Measurements from ENCODE around the gene APOL1. TPM values are rescaled to one million over a fixed set of nuclear protein-coding genes. Genes with fewer than 3 reads are reported as not detected.

APOL1 gene
- total RNA-seq, 1 experiment from 2014 or later = 0.30 TPM

DNA sequence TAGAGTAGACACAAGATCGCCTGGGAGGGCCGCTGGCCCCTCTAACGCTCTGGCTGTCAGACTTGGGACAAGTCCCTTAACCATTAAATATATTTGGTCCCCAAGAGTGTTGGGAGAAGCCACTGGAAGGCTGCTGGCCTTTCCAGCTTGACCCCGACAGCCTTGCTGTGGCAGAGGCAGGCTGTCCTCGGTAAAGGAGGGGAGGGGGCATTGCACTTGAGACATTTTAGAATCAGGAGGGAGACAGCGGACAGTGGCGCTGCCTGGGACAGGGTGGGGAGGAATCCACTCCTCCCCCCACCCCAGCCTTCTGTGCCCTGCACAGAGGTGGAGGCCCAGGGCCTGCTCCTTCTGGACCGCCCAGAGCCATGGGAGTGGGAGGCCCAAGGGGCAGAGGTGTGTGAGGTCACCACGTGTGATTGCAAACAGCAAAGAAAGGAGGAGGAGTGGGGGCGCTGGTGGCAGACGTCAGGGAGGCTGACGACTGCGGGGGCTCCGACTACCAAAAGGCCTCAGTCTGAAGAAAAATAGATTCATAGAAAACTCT lies 28.9 kb downstream of the APOL1 start (continued):
- TF ChIP-seq JUND (IDR thresholded peaks at IDR 0.05) (no peak), SP1 (IDR thresholded peaks at IDR 0.05; ENCODE audit: low read depth) (no peak), ZFX (IDR thresholded peaks at IDR 0.05) (no peak), EZH2 (IDR thresholded peaks at IDR 0.05) (no peak), SRF (IDR thresholded peaks at IDR 0.05; ENCODE audit: low read depth) (no peak), EZH2phosphoT487 (IDR thresholded peaks at IDR 0.05; ENCODE audit: borderline replicate concordance) (no peak)

DNA sequence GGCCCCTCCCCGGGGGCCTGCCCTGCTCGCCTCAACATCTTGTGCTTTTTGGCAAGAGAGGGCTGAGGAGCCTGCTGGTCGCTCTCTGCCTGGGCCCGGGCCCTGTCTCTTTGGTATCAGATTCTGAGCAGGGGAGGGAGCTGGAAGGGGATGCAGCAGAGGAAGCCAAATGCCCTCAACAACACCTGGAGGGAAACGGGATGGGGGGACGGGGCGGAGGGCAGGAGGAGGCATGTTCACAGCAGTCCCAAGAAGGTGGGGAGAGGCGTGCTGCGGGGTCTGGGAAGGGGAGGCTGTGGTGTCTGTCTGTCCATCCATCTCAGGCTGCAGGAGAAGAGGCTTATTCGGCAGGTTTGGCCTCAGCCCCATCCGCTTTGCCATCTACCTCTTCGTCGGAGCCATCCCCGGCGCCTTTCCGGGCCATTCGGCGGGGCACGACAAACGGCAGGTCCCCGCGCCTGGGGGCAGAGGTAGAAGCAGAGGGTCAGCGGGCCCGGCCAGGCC lies 29.4 kb downstream of the APOL1 start:
- BruUV-seq (replicated peaks) = no TSS peak
- RAD21 ChIA-PET (ENCODE audit: low non-redundant PET in 1 of 2, low total read pairs in 2 of 2, uncharacterized antibody in 2 of 2, unreplicated experiment in 2 of 2) = no interaction called here
- H3K27me3 ChIP-seq (ENCODE audit: insufficient read depth, low read length) = no peaks in the 10 kb centered on the region
- H4K20me1 ChIP-seq (ENCODE audit: insufficient read depth) = no peaks in the 10 kb centered on the region
- ATAC-seq (no peak), DNase-seq (ENCODE audit: low read depth, low spot score) (no peak)
- intact Hi-C loops (cut with micrococcal nuclease) = no loop called here
- H3K4me2 ChIP-seq (ENCODE audit: low read length) = no peak overlapping the region
- H3K9ac ChIP-seq (ENCODE audit: low read length) = no peak overlapping the region
- H3K36me3 ChIP-seq (ENCODE audit: control insufficient read depth in 1 of 2, insufficient read depth in 2 of 2, low read length in 2 of 2) = peaks cover 40 to 41% of the 10 kb centered on the region in 2 experiments; a peak in 3 of 4 replicates
- TF ChIP-seq ATF3 (IDR thresholded peaks at IDR 0.05) (no peak), POLR2AphosphoS5 (IDR thresholded peaks at IDR 0.05; ENCODE audit: low read depth, low read length) (no peak), MAX (IDR thresholded peaks at IDR 0.05) (no peak), JUND (IDR thresholded peaks at IDR 0.05) (no peak), EZH2 (IDR thresholded peaks at IDR 0.05) (no peak), TCF7L2 (IDR thresholded peaks at IDR 0.05; ENCODE audit: borderline replicate concordance, extremely low read depth, insufficient read depth, insufficient read length) (no peak), FOSL1 (IDR thresholded peaks at IDR 0.05; ENCODE audit: low read depth) (no peak), CBX3 (IDR thresholded peaks at IDR 0.05; ENCODE audit: low read depth) (no peak)
- no peaks in the 10 kb centered on the region for H3K79me2 ChIP-seq (ENCODE audit: insufficient read depth, low read length)
- H3K9me2 ChIP-seq (ENCODE audit: insufficient read depth) = no peaks in the 10 kb centered on the region
- POLR2A ChIA-PET = no interaction called here
- H3K9me3 ChIP-seq (ENCODE audit: control insufficient read depth in 1 of 2, insufficient read depth in 1 of 2, low read depth in 1 of 2, low read length in 2 of 2) = no peaks in the 10 kb centered on the region
- CTCF ChIA-PET = no interaction called here
- no peak overlapping the region for H2AFZ ChIP-seq (ENCODE audit: low read depth, low read length, poor library complexity, severe bottlenecking)
- no peak overlapping the region for H3K4me3 ChIP-seq (replicated peaks in 1 of 2; ENCODE audit: low read depth in 1 of 2, low read length in 2 of 2)
- peaks cover 0 to 8% of the 10 kb centered on the region in 2 experiments; a peak in 2 of 4 replicates for H3K4me1 ChIP-seq (ENCODE audit: control insufficient read depth in 1 of 2, insufficient read depth in 2 of 2, low read length in 2 of 2)
- no peak overlapping the region for H3K27ac ChIP-seq (ENCODE audit: low read depth, low read length)

Data from HCT116 (cell line).